Measurements from ENCODE around the gene TMBIM4. TPM values are rescaled to one million over a fixed set of nuclear protein-coding genes. Genes with fewer than 3 reads are reported as not detected.

The TMBIM4 gene
- total and polyA plus RNA-seq, 10 of the 15 experiments (the other 5 are each of a cell fraction or from before 2014, with no cell fraction given), result 38.8 to 341 (median 82.8) TPM

DNA sequence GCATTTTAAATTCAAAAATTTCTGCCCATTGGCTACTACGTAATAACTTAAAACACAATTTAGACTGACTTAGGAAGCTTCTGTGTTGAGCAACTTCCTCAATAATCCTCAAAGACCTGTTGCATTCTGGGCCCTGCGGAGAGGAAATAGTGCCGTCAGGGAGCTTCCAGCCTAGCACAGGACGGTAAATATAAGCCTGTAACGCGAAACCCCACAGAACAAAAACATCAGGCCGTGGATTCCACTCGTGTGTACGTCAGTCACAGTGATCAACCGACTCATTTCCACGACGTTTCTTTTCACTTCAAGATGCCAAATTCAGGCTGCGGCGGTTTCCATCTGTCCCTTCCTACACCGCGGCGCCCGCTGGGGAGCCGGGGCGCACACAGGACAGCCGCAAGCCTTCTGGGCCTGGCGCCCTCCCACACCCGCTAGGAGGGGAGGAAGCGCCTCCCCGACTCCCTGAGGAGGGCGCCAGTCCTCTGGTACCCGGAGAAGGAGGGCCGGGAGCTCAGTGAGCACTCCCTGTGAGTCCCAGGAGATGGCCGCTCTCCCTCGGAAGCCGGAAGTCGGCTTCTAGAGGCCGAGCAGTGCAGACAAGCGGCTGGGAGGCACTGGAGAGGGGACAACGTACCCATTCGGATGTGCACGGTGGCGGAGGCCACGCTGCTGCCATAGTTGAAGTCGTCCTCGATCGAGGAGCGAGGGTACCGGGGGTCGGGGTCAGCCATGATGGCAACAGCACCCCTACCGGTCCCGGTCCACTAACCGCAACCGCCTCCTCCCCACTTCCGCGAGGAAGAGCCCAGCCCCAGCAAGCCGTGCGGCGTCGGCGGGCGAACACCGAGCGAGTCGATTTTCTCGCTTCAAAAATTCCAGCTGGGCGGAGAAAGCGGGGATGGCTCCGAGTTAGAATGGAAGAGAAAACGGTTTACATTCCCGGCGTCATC, at the start of gene TMBIM4 (continued):
- TF ChIP-seq, protein P1, sequence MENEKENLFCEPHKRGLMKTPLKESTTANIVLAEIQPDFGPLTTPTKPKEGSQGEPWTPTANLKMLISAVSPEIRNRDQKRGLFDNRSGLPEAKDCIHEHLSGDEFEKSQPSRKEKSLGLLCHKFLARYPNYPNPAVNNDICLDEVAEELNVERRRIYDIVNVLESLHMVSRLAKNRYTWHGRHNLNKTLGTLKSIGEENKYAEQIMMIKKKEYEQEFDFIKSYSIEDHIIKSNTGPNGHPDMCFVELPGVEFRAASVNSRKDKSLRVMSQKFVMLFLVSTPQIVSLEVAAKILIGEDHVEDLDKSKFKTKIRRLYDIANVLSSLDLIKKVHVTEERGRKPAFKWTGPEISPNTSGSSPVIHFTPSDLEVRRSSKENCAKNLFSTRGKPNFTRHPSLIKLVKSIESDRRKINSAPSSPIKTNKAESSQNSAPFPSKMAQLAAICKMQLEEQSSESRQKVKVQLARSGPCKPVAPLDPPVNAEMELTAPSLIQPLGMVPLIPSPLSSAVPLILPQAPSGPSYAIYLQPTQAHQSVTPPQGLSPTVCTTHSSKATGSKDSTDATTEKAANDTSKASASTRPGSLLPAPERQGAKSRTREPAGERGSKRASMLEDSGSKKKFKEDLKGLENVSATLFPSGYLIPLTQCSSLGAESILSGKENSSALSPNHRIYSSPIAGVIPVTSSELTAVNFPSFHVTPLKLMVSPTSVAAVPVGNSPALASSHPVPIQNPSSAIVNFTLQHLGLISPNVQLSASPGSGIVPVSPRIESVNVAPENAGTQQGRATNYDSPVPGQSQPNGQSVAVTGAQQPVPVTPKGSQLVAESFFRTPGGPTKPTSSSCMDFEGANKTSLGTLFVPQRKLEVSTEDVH (IDR thresholded peaks at IDR 0.05; ENCODE audit: low read depth, partially characterized antibody), result peak; percentile 59
- TF ChIP-seq, protein P2, sequence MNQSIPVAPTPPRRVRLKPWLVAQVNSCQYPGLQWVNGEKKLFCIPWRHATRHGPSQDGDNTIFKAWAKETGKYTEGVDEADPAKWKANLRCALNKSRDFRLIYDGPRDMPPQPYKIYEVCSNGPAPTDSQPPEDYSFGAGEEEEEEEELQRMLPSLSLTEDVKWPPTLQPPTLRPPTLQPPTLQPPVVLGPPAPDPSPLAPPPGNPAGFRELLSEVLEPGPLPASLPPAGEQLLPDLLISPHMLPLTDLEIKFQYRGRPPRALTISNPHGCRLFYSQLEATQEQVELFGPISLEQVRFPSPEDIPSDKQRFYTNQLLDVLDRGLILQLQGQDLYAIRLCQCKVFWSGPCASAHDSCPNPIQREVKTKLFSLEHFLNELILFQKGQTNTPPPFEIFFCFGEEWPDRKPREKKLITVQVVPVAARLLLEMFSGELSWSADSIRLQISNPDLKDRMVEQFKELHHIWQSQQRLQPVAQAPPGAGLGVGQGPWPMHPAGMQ (IDR thresholded peaks at IDR 0.05; ENCODE audit: borderline replicate concordance), result no peak
- TF ChIP-seq EZH2 (IDR thresholded peaks at IDR 0.05; ENCODE audit: borderline replicate concordance, control insufficient read depth, low read depth, low read length) (no peak), PAX5 (IDR thresholded peaks at IDR 0.05; ENCODE audit: borderline replicate concordance, low read depth, low read length) (peak; percentile 91), SMAD5 (IDR thresholded peaks at IDR 0.05; ENCODE audit: low read depth) (peak; percentile 50), CHD2 (IDR thresholded peaks at IDR 0.05; ENCODE audit: borderline replicate concordance, low read depth, low read length) (no peak), PML (IDR thresholded peaks at IDR 0.05; ENCODE audit: low read length) (no peak; the same call in 1 of the 2 replicates), HDGF (IDR thresholded peaks at IDR 0.05) (no peak), POLR2A (IDR thresholded peaks at IDR 0.05; ENCODE audit: low read depth, low read length) (peak; percentile 96), SPI1 (IDR thresholded peaks at IDR 0.05; ENCODE audit: borderline replicate concordance, insufficient read depth, low read depth, low read length) (peak; percentile 58; the same call in 1 of the 2 replicates), PAX8 (IDR thresholded peaks at IDR 0.05) (no peak), RB1 (IDR thresholded peaks at IDR 0.05; ENCODE audit: borderline replicate concordance) (peak; percentile 73; the same call in 1 of the 2 replicates), ZZZ3 (IDR thresholded peaks at IDR 0.05; ENCODE audit: control insufficient read depth, insufficient read length, low read depth) (no peak), CEBPB (IDR thresholded peaks at IDR 0.05; ENCODE audit: borderline replicate concordance in 1 of 2, low read depth in 2 of 2, low read length in 2 of 2) (no peak), NR2C2 (IDR thresholded peaks at IDR 0.05; ENCODE audit: borderline replicate concordance, control insufficient read depth, insufficient read length, low read depth) (peak; percentile 68), TCF3 (IDR thresholded peaks at IDR 0.05; ENCODE audit: borderline replicate concordance, insufficient read depth, low read depth, low read length) (0 out of 2 replicates have a peak, but pooled peaks have one; percentile 51), MYC (IDR thresholded peaks at IDR 0.05; ENCODE audit: insufficient read depth, insufficient read length, insufficient replicate concordance, low read length, severe bottlenecking) (peak; percentile 62), BHLHE40 (IDR thresholded peaks at IDR 0.05; ENCODE audit: borderline replicate concordance in 1 of 2, low read depth in 2 of 2, low read length in 1 of 2) (peak; percentile 44 to 79; a peak in 3 of 4 replicates)
- TF ChIP-seq, protein P3, sequence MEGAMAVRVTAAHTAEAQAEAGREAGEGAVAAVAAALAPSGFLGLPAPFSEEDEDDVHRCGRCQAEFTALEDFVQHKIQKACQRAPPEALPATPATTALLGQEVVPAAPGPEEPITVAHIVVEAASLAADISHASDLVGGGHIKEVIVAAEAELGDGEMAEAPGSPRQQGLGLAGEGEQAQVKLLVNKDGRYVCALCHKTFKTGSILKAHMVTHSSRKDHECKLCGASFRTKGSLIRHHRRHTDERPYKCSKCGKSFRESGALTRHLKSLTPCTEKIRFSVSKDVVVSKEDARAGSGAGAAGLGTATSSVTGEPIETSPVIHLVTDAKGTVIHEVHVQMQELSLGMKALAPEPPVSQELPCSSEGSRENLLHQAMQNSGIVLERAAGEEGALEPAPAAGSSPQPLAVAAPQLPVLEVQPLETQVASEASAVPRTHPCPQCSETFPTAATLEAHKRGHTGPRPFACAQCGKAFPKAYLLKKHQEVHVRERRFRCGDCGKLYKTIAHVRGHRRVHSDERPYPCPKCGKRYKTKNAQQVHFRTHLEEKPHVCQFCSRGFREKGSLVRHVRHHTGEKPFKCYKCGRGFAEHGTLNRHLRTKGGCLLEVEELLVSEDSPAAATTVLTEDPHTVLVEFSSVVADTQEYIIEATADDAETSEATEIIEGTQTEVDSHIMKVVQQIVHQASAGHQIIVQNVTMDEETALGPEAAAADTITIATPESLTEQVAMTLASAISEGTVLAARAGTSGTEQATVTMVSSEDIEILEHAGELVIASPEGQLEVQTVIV (IDR thresholded peaks at IDR 0.05; ENCODE audit: borderline replicate concordance, partially characterized antibody), result peak; percentile 90
- TF ChIP-seq, protein P4, sequence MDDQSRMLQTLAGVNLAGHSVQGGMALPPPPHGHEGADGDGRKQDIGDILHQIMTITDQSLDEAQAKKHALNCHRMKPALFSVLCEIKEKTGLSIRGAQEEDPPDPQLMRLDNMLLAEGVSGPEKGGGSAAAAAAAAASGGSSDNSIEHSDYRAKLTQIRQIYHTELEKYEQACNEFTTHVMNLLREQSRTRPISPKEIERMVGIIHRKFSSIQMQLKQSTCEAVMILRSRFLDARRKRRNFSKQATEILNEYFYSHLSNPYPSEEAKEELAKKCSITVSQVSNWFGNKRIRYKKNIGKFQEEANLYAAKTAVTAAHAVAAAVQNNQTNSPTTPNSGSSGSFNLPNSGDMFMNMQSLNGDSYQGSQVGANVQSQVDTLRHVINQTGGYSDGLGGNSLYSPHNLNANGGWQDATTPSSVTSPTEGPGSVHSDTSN (IDR thresholded peaks at IDR 0.05; ENCODE audit: insufficient replicate concordance, low read depth, low read length), result no peak

Data from GM12878 (cell line).